Transverse colon (tissue), 4 donors: ENCODE measurements around the gene TERB1. TPM values are rescaled to one million over a fixed set of nuclear protein-coding genes. Genes with fewer than 3 reads are reported as not detected.

ENCODE experiments used
- DNase-seq: peaks from one replicate; pipeline ENCODE4 v3.0.0-alpha.2; 2019
- H3K27ac ChIP-seq, 4 donors: fragments of 200-600 bp; sonication (generic); 2 replicates each; pipeline ENCODE4 v1.5.1; 2016 to 2018; ENCODE audit warnings: inconsistent platforms in 4 of 4
- H3K27me3 ChIP-seq: fragments of 200-600 bp; sonication (generic); 2 replicates; pipeline ENCODE4 v1.5.1; 2017; ENCODE audit warnings: inconsistent platforms
- H3K36me3 ChIP-seq, 4 donors: fragments of 200-600 bp; sonication (generic); 2 replicates each; pipeline ENCODE4 v1.5.1; 2017 to 2019; ENCODE audit warnings: inconsistent platforms in 4 of 4
- H3K4me1 ChIP-seq, 4 donors: fragments of 200-600 bp; sonication (generic); 2 replicates each; pipeline ENCODE4 v1.5.1; 2017 to 2020; ENCODE audit warnings: inconsistent platforms in 4 of 4
- H3K4me3 ChIP-seq, 4 donors: fragments of 200-600 bp; sonication (generic); 1 replicate in 1 of 4; 2 replicates in 3 of 4; pipeline versions ENCODE4 v1.5.1 to v1.6.1; 2017 to 2019; ENCODE audit warnings: inconsistent platforms in 4 of 4
- H3K9me3 ChIP-seq, 2 donors: fragments of 200-600 bp; sonication (generic); 2 replicates each; pipeline ENCODE4 v1.5.1; 2017 to 2019; ENCODE audit warnings: inconsistent platforms in 2 of 2
- EP300 ChIP-seq: sonication (generic); formaldehyde crosslinking; IDR thresholded peaks from one replicate; pipeline ENCODE4 v1.6.1; 2017; ENCODE audit warnings: antibody characterized with exemption, low read depth
- POLR2A ChIP-seq: fragments of 450-650 bp; IDR thresholded peaks from one replicate; pipeline ENCODE4 v1.6.1; 2016; ENCODE audit warnings: antibody characterized with exemption, mild to moderate bottlenecking, moderate library complexity
- POLR2AphosphoS5 ChIP-seq, 3 donors: sonication (generic); formaldehyde crosslinking; IDR thresholded peaks; one replicate each; pipeline ENCODE4 v1.6.1; 2016; ENCODE audit warnings: antibody characterized with exemption in 3 of 3
- WGBS, 2 donors: methylation state at CpG; one replicate each; pipeline ENCODE4 v1.1.5; 2018; ENCODE audit warnings: low coverage in 1 of 2; 5-methylcytosine and 5-hydroxymethylcytosine counted together
- in situ Hi-C, 4 donors: fragments of 200-750 bp; cut with MboI; loops; one replicate each; pipeline versions ENCODE4 v1.15.0 to v1.15.1; 2017; ENCODE audit warnings: low sequenced_read_pairs in 3 of 4, low pct_ligation_motif_present in 1 of 4, low pct_unique_long_range_greater_than_20kb in 1 of 4
- intact Hi-C: fragments of 100-400 bp; cut with DNase I; formaldehyde crosslinking; loops from one replicate; pipeline ENCODE4 v1.15.1; 2023; ENCODE audit warnings: low total_unique reads
- total RNA-seq, 4 donors: library from RNA; depleted of rRNA; stranded (reverse); fragments of >200 nt; gene quantifications; one replicate each; pipeline ENCODE4 v1.1.0, GENCODE V29; 2016
- TF ChIP-seq, protein P1 (sequence below), 5 experiments: fragments of 200-600 bp in 3 of 5; fragments of 450-650 bp in 2 of 5; sonication (generic) in 3 of 5; IDR thresholded peaks; 1 replicate in 2 of 5; 2 replicates in 3 of 5; pipeline ENCODE4 v1.5.1; 2016 to 2017; ENCODE audit warnings: antibody characterized with exemption in 5 of 5, inconsistent platforms in 3 of 5, mild to moderate bottlenecking in 2 of 5, moderate library complexity in 1 of 5

TERB1 gene
- total RNA-seq, 4 donors from 2014 or later: 0.32 TPM; not detected in 3

- TF ChIP-seq, protein P1, sequence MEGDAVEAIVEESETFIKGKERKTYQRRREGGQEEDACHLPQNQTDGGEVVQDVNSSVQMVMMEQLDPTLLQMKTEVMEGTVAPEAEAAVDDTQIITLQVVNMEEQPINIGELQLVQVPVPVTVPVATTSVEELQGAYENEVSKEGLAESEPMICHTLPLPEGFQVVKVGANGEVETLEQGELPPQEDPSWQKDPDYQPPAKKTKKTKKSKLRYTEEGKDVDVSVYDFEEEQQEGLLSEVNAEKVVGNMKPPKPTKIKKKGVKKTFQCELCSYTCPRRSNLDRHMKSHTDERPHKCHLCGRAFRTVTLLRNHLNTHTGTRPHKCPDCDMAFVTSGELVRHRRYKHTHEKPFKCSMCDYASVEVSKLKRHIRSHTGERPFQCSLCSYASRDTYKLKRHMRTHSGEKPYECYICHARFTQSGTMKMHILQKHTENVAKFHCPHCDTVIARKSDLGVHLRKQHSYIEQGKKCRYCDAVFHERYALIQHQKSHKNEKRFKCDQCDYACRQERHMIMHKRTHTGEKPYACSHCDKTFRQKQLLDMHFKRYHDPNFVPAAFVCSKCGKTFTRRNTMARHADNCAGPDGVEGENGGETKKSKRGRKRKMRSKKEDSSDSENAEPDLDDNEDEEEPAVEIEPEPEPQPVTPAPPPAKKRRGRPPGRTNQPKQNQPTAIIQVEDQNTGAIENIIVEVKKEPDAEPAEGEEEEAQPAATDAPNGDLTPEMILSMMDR (IDR thresholded peaks at IDR 0.05): no peak
- TF ChIP-seq POLR2A (no peak), EP300 (no peak), POLR2AphosphoS5 (IDR thresholded peaks at IDR 0.05) (no peak)
- no peak for DNase-seq
- H3K4me3 ChIP-seq: peak overlapping the region in 3 of 4 donors; percentile 95 to 100 (median 97)
- H3K36me3 ChIP-seq: peaks cover 0 to 4% (median 0%) of the 10 kb centered on the region in 4 donors
- H3K27ac ChIP-seq: peak overlapping the region; percentile 92 to 98 (median 95)
- no peaks in the 10 kb centered on the region for H3K9me3 ChIP-seq
- H3K27me3 ChIP-seq: no peaks in the 10 kb centered on the region
- intact Hi-C loops (no loop called here), in situ Hi-C loops (no loop called here)
- 37% methylated on average over 3 of the region's 3 CpGs; no CpG with 5 or more reads in 1 of the 2 donors for WGBS, 2 donors
- H3K4me1 ChIP-seq: peaks cover 14 to 42% (median 28%) of the 10 kb centered on the region in 4 donors
These were observed 49.4 kb downstream of the TERB1 start for GRCh38 chr16:66751992-66752322.

- peak within 1 kb of the TSS; percentile 95 to 100 (median 98) for H3K4me3 ChIP-seq
- DNase-seq: peak; percentile 77
- 1% methylated on average over 52 of the region's 90 CpGs; no CpG with 5 or more reads in 1 of the 2 donors for WGBS, 2 donors
- TF ChIP-seq POLR2A (peak; percentile 34), POLR2AphosphoS5 (IDR thresholded peaks at IDR 0.05) (peak in 1 of 3 donors; percentile 29), EP300 (no peak)
- TF ChIP-seq, protein P1 (IDR thresholded peaks at IDR 0.05): peak; percentile 53 to 91 (median 78)
- H3K36me3 ChIP-seq: peaks cover 0 to 4% (median 0%) of the 10 kb centered on the region in 4 donors
- H3K27me3 ChIP-seq: no peaks in the 10 kb centered on the region
- peaks cover 17 to 47% (median 34%) of the 10 kb centered on the region in 4 donors for H3K4me1 ChIP-seq
- in situ Hi-C loops (no loop called here), intact Hi-C loops (no loop called here)
- no peaks in the 10 kb centered on the region for H3K9me3 ChIP-seq
- H3K27ac ChIP-seq: peak within 1 kb of the TSS; percentile 92 to 98 (median 95)
These were observed 49.9 kb downstream of the TERB1 start, which contains the start of gene DYNC1LI2 for GRCh38 chr16:66751303-66751991. TSS of gene DYNC1LI2 (minus strand) at chr16:66751609. CDS start at chr16:66751591, 18 bp downstream.

DNA sequence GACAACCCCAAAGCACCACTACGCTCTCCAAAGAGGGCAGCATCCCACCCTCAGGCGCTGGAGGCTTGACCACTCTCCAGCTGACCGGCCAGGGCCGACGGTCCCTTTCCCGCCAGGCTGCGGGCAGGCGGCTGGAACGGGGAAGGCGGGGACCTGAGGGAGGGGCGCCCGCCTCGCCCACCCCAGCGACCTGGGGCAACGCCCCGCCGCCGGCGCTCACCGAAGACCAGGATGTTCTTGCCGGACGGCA lies 50.4 kb downstream of the TERB1 start:
- WGBS, 2 donors: 0% methylated on average over 20 of the region's 22 CpGs; no CpG with 5 or more reads in 1 of the 2 donors
- intact Hi-C loops (no loop called here), in situ Hi-C loops (no loop called here)
- peaks cover 17 to 52% (median 36%) of the 10 kb centered on the region in 4 donors for H3K4me1 ChIP-seq
- peaks cover 0 to 4% (median 0%) of the 10 kb centered on the region in 4 donors for H3K36me3 ChIP-seq
- H3K4me3 ChIP-seq: peak overlapping the region; percentile 95 to 100 (median 98)
- TF ChIP-seq EP300: no peak
- TF ChIP-seq, protein P1 (IDR thresholded peaks at IDR 0.05): no peak
- no peak for TF ChIP-seq POLR2AphosphoS5 (IDR thresholded peaks at IDR 0.05)
- no peak for TF ChIP-seq POLR2A
- H3K9me3 ChIP-seq: no peaks in the 10 kb centered on the region
- peak; percentile 48 for DNase-seq
- peak overlapping the region; percentile 92 to 98 (median 95) for H3K27ac ChIP-seq
- no peaks in the 10 kb centered on the region for H3K27me3 ChIP-seq

DNA sequence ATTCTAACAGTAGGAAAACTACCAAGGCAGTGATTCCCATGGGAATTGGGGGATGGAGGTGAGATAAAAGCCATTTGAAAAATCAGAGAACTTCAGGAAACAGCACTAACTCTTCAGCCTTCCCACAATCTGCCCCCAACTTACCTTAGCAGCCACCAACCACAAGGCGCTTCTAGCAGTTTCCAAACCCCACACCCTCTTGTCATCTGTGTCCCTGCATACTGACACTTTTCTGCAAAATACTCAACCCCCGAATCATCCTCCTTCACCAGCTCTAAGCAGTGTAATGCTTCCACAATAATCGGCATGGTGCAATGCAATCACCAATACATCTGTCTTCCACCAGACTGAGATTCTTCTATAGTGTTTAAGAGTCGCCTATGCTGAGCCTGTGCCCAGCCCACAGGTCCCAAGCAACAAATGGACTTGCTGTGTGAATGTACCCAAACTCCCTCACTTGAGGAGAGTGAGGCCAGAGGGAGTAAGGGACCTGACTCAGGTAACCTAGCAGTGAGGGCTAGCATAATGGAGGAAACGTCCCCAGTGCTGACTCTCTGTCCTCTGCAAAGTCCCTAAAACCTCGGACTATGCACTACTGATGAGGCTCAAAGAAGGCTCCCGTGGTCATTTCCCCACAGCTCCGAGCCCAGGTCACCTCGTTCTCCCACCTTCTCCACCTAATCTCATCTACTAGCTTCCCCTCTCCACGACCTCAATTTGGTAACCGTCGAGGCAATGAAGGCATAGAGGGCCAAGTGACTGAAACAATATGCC lies 50.9 kb downstream of the TERB1 start:
- in situ Hi-C loops: no loop called here
- WGBS, 2 donors: 0 to 13% methylated on average over 2 to 12 of the region's 12 CpGs

More for the DNA sequence above, 50.9 kb downstream of the TERB1 start:
- H3K36me3 ChIP-seq: peaks cover 0 to 7% (median under 1%) of the 10 kb centered on the region in 4 donors
- intact Hi-C loops: no loop called here
- H3K9me3 ChIP-seq: no peaks in the 10 kb centered on the region
- H3K4me3 ChIP-seq: peak overlapping the region; percentile 95 to 100 (median 98)
- no peaks in the 10 kb centered on the region for H3K27me3 ChIP-seq
- TF ChIP-seq EP300: no peak
- TF ChIP-seq POLR2A: no peak
- TF ChIP-seq, protein P1 (IDR thresholded peaks at IDR 0.05): no peak
- TF ChIP-seq POLR2AphosphoS5 (IDR thresholded peaks at IDR 0.05): no peak
- DNase-seq: no peak
- H3K27ac ChIP-seq: peak overlapping the region; percentile 92 to 98 (median 95)
- peaks cover 17 to 53% (median 36%) of the 10 kb centered on the region in 4 donors for H3K4me1 ChIP-seq
